H1 (cell line): ENCODE measurements around the gene SLX4IP. TPM values are rescaled to one million over a fixed set of nuclear protein-coding genes. Genes with fewer than 3 reads are reported as not detected.

Experiments used
- CTCF ChIA-PET: fragments of 300-600 bp; sonication (Branson Sonifier 250); formaldehyde crosslinking; loops from one replicate; lab custom pipeline; 2021; ENCODE audit not compliant: partially characterized antibody; lab: Charles Lee
- POLR2A ChIA-PET: fragments of 300-600 bp; sonication (Branson Sonifier 250); formaldehyde crosslinking; loops from one replicate; lab custom pipeline; 2021; ENCODE audit warnings: inconsistent platforms; ENCODE audit not compliant: partially characterized antibody; lab: Charles Lee
- DNase-seq, 2 experiments: peaks; one replicate each; pipeline versions ENCODE4 v3.0.0 to v3.0.0-alpha.2; 2010 to 2022; ENCODE audit warnings: low spot score in 2 of 2, low read depth in 1 of 2, mixed read lengths in 1 of 2
- FAIRE-seq: peaks from 2 replicates; lab custom pipeline; 2011; peaks lifted over from hg19 to GRCh38; lab: Jason Lieb, UNC
- H2AFZ ChIP-seq: 2 replicates; pipeline ENCODE4 v1.8.1; 2012; ENCODE audit warnings: low read length, inconsistent platforms
- H2AK5ac ChIP-seq: 2 replicates; pipeline ENCODE4 v1.6.1; 2013; ENCODE audit warnings: low read depth, low read length
- H2BK120ac ChIP-seq: replicated peaks from 2 replicates; pipeline ENCODE3; 2013; ENCODE audit warnings: low read depth, low read length, inconsistent platforms
- H2BK12ac ChIP-seq: 2 replicates; pipeline ENCODE4 v1.6.1; 2013; ENCODE audit warnings: low read depth, low read length
- H2BK15ac ChIP-seq: 2 replicates; pipeline ENCODE4 v1.6.1; 2013; ENCODE audit warnings: low read length
- H2BK20ac ChIP-seq: 2 replicates; pipeline ENCODE4 v1.6.1; 2013; ENCODE audit warnings: low read length
- H2BK5ac ChIP-seq: 2 replicates; pipeline ENCODE4 v1.6.1; 2013; ENCODE audit warnings: low read depth, low read length
- H3K14ac ChIP-seq: 2 replicates; pipeline ENCODE4 v1.6.1; 2013; ENCODE audit warnings: inconsistent platforms; ENCODE audit not compliant: insufficient read length
- H3K18ac ChIP-seq: 2 replicates; pipeline ENCODE4 v1.6.1; 2013; ENCODE audit warnings: low read length; ENCODE audit errors: extremely low read depth
- H3K23ac ChIP-seq: 2 replicates; pipeline ENCODE4 v1.6.1; 2013; ENCODE audit warnings: inconsistent platforms; ENCODE audit not compliant: insufficient read length
- H3K23me2 ChIP-seq: 2 replicates; pipeline ENCODE4 v1.6.1; 2013; ENCODE audit warnings: low read depth, low read length
- H3K27ac ChIP-seq: 2 replicates; pipeline ENCODE4 v1.6.1; 2011; ENCODE audit warnings: low read depth, low read length, inconsistent platforms
- H3K27me3 ChIP-seq, 4 experiments: replicated peaks in 1 of 4; 1 replicate in 1 of 4; 2 replicates in 3 of 4; pipeline versions ENCODE4 v1.6.1 to v1.8.1; 2011 to 2013; ENCODE audit warnings: low read length in 3 of 4, mild to moderate bottlenecking in 3 of 4, inconsistent platforms in 2 of 4, mixed read lengths in 2 of 4, moderate library complexity in 1 of 4; ENCODE audit not compliant: control insufficient read depth in 3 of 4, insufficient read depth in 3 of 4; ENCODE audit errors: extremely low read depth in 1 of 4
- H3K36me3 ChIP-seq, 4 experiments: 2 replicates each; pipeline versions ENCODE4 v1.6.1 to v1.8.1; 2011 to 2013; ENCODE audit warnings: mild to moderate bottlenecking in 4 of 4, low read length in 3 of 4, moderate library complexity in 2 of 4, control low read depth in 1 of 4, inconsistent platforms in 1 of 4; ENCODE audit not compliant: insufficient read depth in 4 of 4, control insufficient read depth in 2 of 4
- H3K4ac ChIP-seq: replicated peaks from 2 replicates; pipeline ENCODE3; 2013; ENCODE audit warnings: low read length, low read depth, mixed read lengths, inconsistent platforms; ENCODE audit not compliant: insufficient read length
- H3K4me1 ChIP-seq, 4 experiments: replicated peaks in 1 of 4; 1 replicate in 1 of 4; 2 replicates in 3 of 4; pipeline versions ENCODE4 v1.6.1 to v1.8.1; 2011 to 2013; ENCODE audit warnings: low read length in 3 of 4, inconsistent platforms in 2 of 4, mixed read lengths in 1 of 4; ENCODE audit not compliant: insufficient read depth in 4 of 4, control insufficient read depth in 3 of 4
- H3K4me2 ChIP-seq, 2 experiments: 2 replicates each; pipeline versions ENCODE4 v1.6.1 to v1.8.1; 2011 to 2013; ENCODE audit warnings: low read depth in 2 of 2, low read length in 2 of 2, control low read depth in 1 of 2, inconsistent platforms in 1 of 2, mild to moderate bottlenecking in 1 of 2; ENCODE audit not compliant: insufficient read depth in 1 of 2
- H3K4me3 ChIP-seq, 4 experiments: fragments of 200-600, 300-600 bp in 1 of 4; sonication (generic), shearing (Covaris generic), sonication (Bioruptor Twin) in 1 of 4; 2 replicates each; pipeline versions ENCODE4 v1.5.1 to v1.8.1; 2011 to 2016; ENCODE audit warnings: low read length in 4 of 4, low read depth in 3 of 4, control low read depth in 2 of 4, inconsistent platforms in 2 of 4, mild to moderate bottlenecking in 2 of 4, mixed read lengths in 1 of 4, moderate library complexity in 1 of 4; ENCODE audit not compliant: insufficient read depth in 2 of 4; ENCODE audit errors: extremely low read depth in 1 of 4
- H3K56ac ChIP-seq: replicated peaks from 2 replicates; pipeline ENCODE3; 2013; ENCODE audit warnings: low read depth, mild to moderate bottlenecking, mixed read lengths, low read length, inconsistent platforms; ENCODE audit not compliant: insufficient read length
- H3K79me1 ChIP-seq: 2 replicates; pipeline ENCODE4 v1.6.1; 2013; ENCODE audit warnings: low read depth, low read length, control low read depth
- H3K79me2 ChIP-seq, 2 experiments: 2 replicates each; pipeline versions ENCODE4 v1.6.1 to v1.8.1; 2012 to 2013; ENCODE audit warnings: low read length in 2 of 2, mild to moderate bottlenecking in 2 of 2, inconsistent platforms in 1 of 2; ENCODE audit not compliant: insufficient read depth in 2 of 2, control insufficient read depth in 1 of 2
- H3K9ac ChIP-seq, 4 experiments: replicated peaks in 1 of 4; 1 replicate in 1 of 4; 2 replicates in 3 of 4; pipeline versions ENCODE4 v1.6.1 to v1.8.1; 2011 to 2013; ENCODE audit warnings: low read depth in 3 of 4, low read length in 3 of 4, control low read depth in 2 of 4, mild to moderate bottlenecking in 2 of 4, moderate library complexity in 2 of 4, inconsistent platforms in 1 of 4; ENCODE audit errors: extremely low read depth in 1 of 4
- H3K9me3 ChIP-seq, 2 experiments: 2 replicates each; pipeline versions ENCODE4 v1.6.1 to v1.8.1; 2012 to 2013; ENCODE audit warnings: mild to moderate bottlenecking in 2 of 2, moderate library complexity in 2 of 2, control low read depth in 1 of 2, inconsistent platforms in 1 of 2, low read depth in 1 of 2, low read length in 1 of 2, mixed read lengths in 1 of 2; ENCODE audit not compliant: insufficient read depth in 2 of 2
- H4K20me1 ChIP-seq, 2 experiments: replicated peaks in 1 of 2; 2 replicates each; pipeline versions ENCODE3 to v1.8.1; 2011 to 2013; ENCODE audit warnings: inconsistent platforms in 2 of 2, low read length in 2 of 2, mild to moderate bottlenecking in 1 of 2; ENCODE audit not compliant: insufficient read depth in 2 of 2, control insufficient read depth in 1 of 2
- H4K5ac ChIP-seq: 2 replicates; pipeline ENCODE4 v1.6.1; 2013; ENCODE audit warnings: low read length, low read depth, mixed read lengths, inconsistent platforms; ENCODE audit not compliant: insufficient read length
- H4K8ac ChIP-seq: 2 replicates; pipeline ENCODE4 v1.8.0; 2013; ENCODE audit warnings: mild to moderate bottlenecking, moderate library complexity, low read length, inconsistent platforms; ENCODE audit not compliant: insufficient read depth; ENCODE audit errors: extremely low read depth
- H4K91ac ChIP-seq: replicated peaks from 2 replicates; pipeline ENCODE3; 2013; ENCODE audit warnings: low read length, mixed read lengths, inconsistent platforms; ENCODE audit not compliant: insufficient read length
- CHD1 ChIP-seq: IDR thresholded peaks from 2 replicates; pipeline ENCODE4 v1.6.1; 2012; ENCODE audit warnings: low read depth, low read length, improper control_type of control experiment
- POLR2A ChIP-seq, 2 experiments: IDR thresholded peaks; 1 replicate in 1 of 2; 2 replicates in 1 of 2; pipeline ENCODE4 v1.6.1; 2011; ENCODE audit warnings: low read depth in 2 of 2, low read length in 2 of 2, mild to moderate bottlenecking in 2 of 2; ENCODE audit errors: control extremely low read depth in 1 of 2
- SIN3A ChIP-seq, 2 experiments: IDR thresholded peaks in 1 of 2; conservative IDR thresholded peaks in 1 of 2; 2 replicates each; pipeline ENCODE4 v1.6.1; 2011 to 2012; ENCODE audit warnings: low read length in 2 of 2, improper control_type of control experiment in 1 of 2, low read depth in 1 of 2, mild to moderate bottlenecking in 1 of 2
- TBP ChIP-seq: IDR thresholded peaks from 2 replicates; pipeline ENCODE4 v1.6.1; 2011; ENCODE audit warnings: low read depth, low read length, improper control_type of control experiment
- TCF12 ChIP-seq: IDR thresholded peaks from 2 replicates; pipeline ENCODE4 v1.6.1; 2011; ENCODE audit warnings: low read depth, mild to moderate bottlenecking, low read length
- USF2 ChIP-seq: IDR thresholded peaks from 2 replicates; pipeline ENCODE4 v1.6.1; 2011; ENCODE audit warnings: low read length, improper control_type of control experiment
- WGBS, 2 experiments: shearing (Covaris generic) in 1 of 2; methylation state at CpG; one replicate each; pipeline versions ENCODE4 v1.1.6 to v1.1.7; 2013 to 2015; ENCODE audit warnings: low lambda C conversion rate in 2 of 2, mixed read lengths in 2 of 2, inconsistent platforms in 1 of 2, low coverage in 1 of 2, missing lambda C conversion rate in 1 of 2; ENCODE audit not compliant: insufficient replicate concordance in 2 of 2, insufficient coverage in 1 of 2, insufficient read length in 1 of 2; ENCODE audit errors: extremely low coverage in 1 of 2, missing lambda C conversion rate in 1 of 2; 5-methylcytosine and 5-hydroxymethylcytosine counted together
- polyA plus RNA-seq, 7 experiments: library from polyadenylated mRNA; depleted of rRNA in 3 of 7; stranded (reverse) in 5 of 7; unstranded in 2 of 7; fragments of >200 nt in 5 of 7; fragments of 200-250 nt in 2 of 7; gene quantifications; 1 replicate in 5 of 7; 2 replicates in 1 of 7; 4 replicates in 1 of 7; pipeline versions ENCODE4 v1.2.1 to v1.2.3, GENCODE V29; 2011 to 2013; ENCODE audit warnings: missing spikeins in 2 of 7, mixed read lengths in 2 of 7
- total RNA-seq: library from RNA; stranded (reverse); fragmentation: NEBNext Ultra II Directional; extraction: Animal tissue kit (Norgen Biotek cat#: 25700); gene quantifications from 2 replicates; pipeline ENCODE4 v1.2.1, GENCODE V29; 2021

SLX4IP gene
- total and polyA plus RNA-seq, 2 of the 8 experiments (the other 6 are each of a cell fraction or from before 2014, with no cell fraction given), result 2.4 to 8.7 TPM

- Histone ChIP-seq H3K79me1 (no peaks in the 10 kb centered on the region), H2BK5ac (no peak overlapping the region), H3K14ac (no peak overlapping the region), H3K4me1 (peaks cover 0 to 9% (median 4%) of the 10 kb centered on the region in 4 experiments; a peak in 4 of 7 replicates), H3K4me2 (no peak overlapping the region), H3K4me3 (no peak overlapping the region), H3K9me3 (no peaks in the 10 kb centered on the region), H2BK15ac (no peak overlapping the region), H3K18ac (no peak overlapping the region), H3K56ac (no peak overlapping the region), H3K4ac (no peak overlapping the region), H2BK12ac (no peak overlapping the region), H2BK20ac (no peak overlapping the region), H3K27me3 (no peaks in the 10 kb centered on the region), H4K20me1 (peaks cover 1 to 12% of the 10 kb centered on the region in 2 experiments), H3K36me3 (peaks cover 44 to 98% (median 87%) of the 10 kb centered on the region in 4 experiments), H2AFZ (no peak overlapping the region), H3K79me2 (no peaks in the 10 kb centered on the region), H3K27ac (no peak overlapping the region), H4K91ac (no peak overlapping the region), H4K8ac (no peak overlapping the region), H3K23ac (no peak overlapping the region), H3K23me2 (no peaks in the 10 kb centered on the region), H2AK5ac (no peak overlapping the region), H3K9ac (no peak overlapping the region), H2BK120ac (no peak overlapping the region), H4K5ac (no peak overlapping the region)
- DNase-seq (no peak), FAIRE-seq (no peak)
- ChIA-PET POLR2A (no interaction called here), CTCF (interaction anchor here (0.9 to 1.1 kb wide), 3 partner anchors 18 to 147 kb away, joined by 3 read pairs; no protein-coding TSS in a partner anchor)
- WGBS, 2 experiments, result 79% methylated on average over 4 of the region's 4 CpGs; no CpG with 5 or more reads in 1 of the 2 experiments
- TF ChIP-seq TCF12 (no peak), USF2 (no peak), SIN3A (conservative IDR thresholded peaks at IDR 0.05 in 1 of 2, IDR thresholded peaks at IDR 0.05 in 1 of 2; ENCODE audit: low read depth in 1 of 2, low read length in 2 of 2) (no peak), CHD1 (no peak), POLR2A (IDR thresholded peaks at IDR 0.05; ENCODE audit: control extremely low read depth in 1 of 2, low read depth in 2 of 2, low read length in 2 of 2) (no peak), TBP (no peak)
Observed at GRCh38 chr20:10642856-10643559, 207.9 kb downstream of the SLX4IP start.
